HepG2 (cell line): ENCODE measurements around the gene NOL4L. TPM values are rescaled to one million over a fixed set of nuclear protein-coding genes. Genes with fewer than 3 reads are reported as not detected.
A peak's percentile ranks its signal among the peaks of the same experiment; 100 is the strongest.

Source experiments
- AKAP8 ChIP-seq: sonication (generic); formaldehyde crosslinking; IDR thresholded peaks from 2 replicates; pipeline ENCODE4 v1.5.1; 2020; ENCODE audit warnings: mild to moderate bottlenecking, missing genetic modification reagents
- FLYWCH1 ChIP-seq: sonication (generic); formaldehyde crosslinking; IDR thresholded peaks from 2 replicates; pipeline ENCODE4 v1.8.1; 2023; ENCODE audit warnings: mild to moderate bottlenecking, missing genetic modification reagents
- KDM3A ChIP-seq: IDR thresholded peaks from 2 replicates; pipeline ENCODE4 v1.6.1; 2018; ENCODE audit warnings: low read depth, missing compliant biosample characterization
- MEIS2 ChIP-seq: sonication (generic); formaldehyde crosslinking; IDR thresholded peaks from 2 replicates; pipeline ENCODE4 v1.9.0; 2021; ENCODE audit warnings: mild to moderate bottlenecking, missing genetic modification reagents
- PHF20 ChIP-seq: sonication (generic); formaldehyde crosslinking; IDR thresholded peaks from 2 replicates; pipeline ENCODE4 v1.5.0; 2020; ENCODE audit warnings: mild to moderate bottlenecking, missing genetic modification reagents
- TAF15 ChIP-seq: fragments of 200-400 bp; formaldehyde crosslinking; IDR thresholded peaks from one replicate; pipeline ENCODE4 v1.6.1; 2018; ENCODE audit warnings: mild to moderate bottlenecking, low read depth, low read length; ENCODE audit not compliant: poor library complexity, severe bottlenecking
- ZMAT3 ChIP-seq: sonication (generic); formaldehyde crosslinking; conservative IDR thresholded peaks from 2 replicates; pipeline ENCODE4 v1.7.0; 2021; ENCODE audit warnings: missing genetic modification reagents
- ZNF225 ChIP-seq: sonication (generic); formaldehyde crosslinking; IDR thresholded peaks from 2 replicates; pipeline ENCODE4 v1.4.0; 2020; ENCODE audit warnings: mild to moderate bottlenecking, missing genetic modification reagents
- ZNF282 ChIP-seq: fragments of 450-650 bp; IDR thresholded peaks from 2 replicates; pipeline ENCODE4 v1.6.1; 2018; ENCODE audit not compliant: partially characterized antibody
- ZNF558 ChIP-seq: sonication (generic); formaldehyde crosslinking; IDR thresholded peaks from 2 replicates; pipeline ENCODE4 v1.9.0; 2022; ENCODE audit warnings: mild to moderate bottlenecking, missing genetic modification reagents, borderline replicate concordance
- ZNF703 ChIP-seq: sonication (generic); formaldehyde crosslinking; IDR thresholded peaks from 2 replicates; pipeline ENCODE4 v1.5.1; 2020; ENCODE audit warnings: missing genetic modification reagents, mild to moderate bottlenecking, moderate library complexity, borderline replicate concordance
- ZNF75D ChIP-seq: sonication (generic); formaldehyde crosslinking; IDR thresholded peaks from 2 replicates; pipeline ENCODE4 v1.8.1; 2023; ENCODE audit warnings: missing genetic modification reagents, mild to moderate bottlenecking, borderline replicate concordance
- polyA plus RNA-seq, 8 experiments: library from polyadenylated mRNA; depleted of rRNA in 3 of 8; stranded (reverse) in 7 of 8; unstranded in 1 of 8; fragments of >200 nt; fragmentation: Illumina TruSeq in 4 of 8; extraction: Trizol in 4 of 8; gene quantifications; 2 replicates each; pipeline versions ENCODE4 v1.2.1 to v1.2.3, GENCODE V29; 2011 to 2016; ENCODE audit warnings: low read depth in 4 of 8, missing spikeins in 1 of 8, mixed read lengths in 1 of 8; ENCODE audit not compliant: insufficient read depth in 1 of 8
- total RNA-seq, 5 experiments: library from RNA; depleted of rRNA; stranded (reverse); fragments of >200 nt; fragmentation: Illumina TruSeq; extraction: Trizol; gene quantifications; 2 replicates each; pipeline ENCODE4 v1.2.3, GENCODE V29; 2016; ENCODE audit warnings: low read depth in 1 of 5
- TF ChIP-seq, protein P1 (sequence below): sonication (generic); formaldehyde crosslinking; IDR thresholded peaks from 2 replicates; pipeline ENCODE4 v1.8.0; 2022; ENCODE audit warnings: mild to moderate bottlenecking, missing genetic modification reagents, borderline replicate concordance
- TF ChIP-seq, protein P2 (sequence below): sonication (generic); formaldehyde crosslinking; IDR thresholded peaks from 2 replicates; pipeline ENCODE4; 2020; ENCODE audit warnings: missing genetic modification reagents, mild to moderate bottlenecking, borderline replicate concordance
- TF ChIP-seq, protein P3 (sequence below): sonication (generic); formaldehyde crosslinking; IDR thresholded peaks from 2 replicates; pipeline ENCODE4 v1.4.0; 2020; ENCODE audit warnings: missing genetic modification reagents, low read depth, mild to moderate bottlenecking, borderline replicate concordance

The NOL4L gene
- total and polyA plus RNA-seq, 2 of the 13 experiments (the other 11 are each of a cell fraction or from before 2014, with no cell fraction given): 16.6 to 35.4 TPM

DNA sequence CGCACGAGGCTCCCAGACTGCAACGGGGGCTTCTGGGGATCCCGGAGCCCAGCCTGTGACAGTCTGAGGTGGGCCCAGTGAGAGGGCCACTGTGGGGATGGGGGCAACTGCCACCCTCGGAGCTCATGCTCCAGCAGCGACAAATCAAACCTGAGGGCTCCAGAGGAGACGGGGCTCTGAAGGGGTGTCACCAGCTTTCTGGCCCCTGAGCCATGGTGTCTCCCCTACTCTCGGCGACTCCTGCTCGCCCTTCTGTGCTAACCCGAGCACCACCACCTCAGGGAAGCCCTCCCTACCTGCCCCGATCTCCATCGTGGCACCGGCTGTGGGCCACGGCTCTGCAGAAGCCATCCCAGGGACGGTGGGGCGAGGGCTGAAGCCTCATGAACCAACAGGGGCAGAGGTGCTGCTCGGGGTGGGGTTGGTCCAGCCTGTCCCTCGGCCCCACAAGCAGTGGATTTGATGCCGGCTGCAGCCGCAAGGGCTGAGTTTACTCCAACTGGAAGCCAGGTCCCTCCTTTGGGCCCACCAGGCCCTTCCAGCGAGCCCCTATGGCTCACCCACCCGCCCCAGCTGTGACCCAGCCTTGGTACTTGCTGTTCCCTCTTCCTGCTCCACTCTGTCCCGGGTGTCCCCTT is 124.3 kb downstream of the NOL4L start (continued):
- TF ChIP-seq, protein P1, sequence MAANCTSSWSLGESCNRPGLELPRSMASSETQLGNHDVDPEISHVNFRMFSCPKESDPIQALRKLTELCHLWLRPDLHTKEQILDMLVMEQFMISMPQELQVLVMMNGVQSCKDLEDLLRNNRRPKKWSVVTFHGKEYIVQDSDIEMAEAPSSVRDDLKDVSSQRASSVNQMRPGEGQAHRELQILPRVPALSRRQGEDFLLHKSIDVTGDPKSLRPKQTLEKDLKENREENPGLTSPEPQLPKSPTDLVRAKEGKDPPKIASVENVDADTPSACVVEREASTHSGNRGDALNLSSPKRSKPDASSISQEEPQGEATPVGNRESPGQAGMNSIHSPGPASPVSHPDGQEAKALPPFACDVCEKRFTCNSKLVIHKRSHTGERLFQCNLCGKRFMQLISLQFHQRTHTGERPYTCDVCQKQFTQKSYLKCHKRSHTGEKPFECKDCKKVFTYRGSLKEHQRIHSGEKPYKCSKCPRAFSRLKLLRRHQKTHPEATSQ (CRISPR knock-in tag): no peak
- no peak for TF ChIP-seq ZNF282
- TF ChIP-seq ZNF225 (CRISPR knock-in tag): peak; percentile 9; the same call in 1 of the 2 replicates
- TF ChIP-seq MEIS2 (CRISPR knock-in tag): 0 out of 2 replicates have a peak, but pooled peaks have one; percentile 26
- TF ChIP-seq ZNF703 (CRISPR knock-in tag): no peak
- TF ChIP-seq PHF20 (CRISPR knock-in tag): no peak
- TF ChIP-seq ZNF75D (CRISPR knock-in tag): no peak
- no peak for TF ChIP-seq KDM3A (CRISPR knock-in tag)
- TF ChIP-seq, protein P2, sequence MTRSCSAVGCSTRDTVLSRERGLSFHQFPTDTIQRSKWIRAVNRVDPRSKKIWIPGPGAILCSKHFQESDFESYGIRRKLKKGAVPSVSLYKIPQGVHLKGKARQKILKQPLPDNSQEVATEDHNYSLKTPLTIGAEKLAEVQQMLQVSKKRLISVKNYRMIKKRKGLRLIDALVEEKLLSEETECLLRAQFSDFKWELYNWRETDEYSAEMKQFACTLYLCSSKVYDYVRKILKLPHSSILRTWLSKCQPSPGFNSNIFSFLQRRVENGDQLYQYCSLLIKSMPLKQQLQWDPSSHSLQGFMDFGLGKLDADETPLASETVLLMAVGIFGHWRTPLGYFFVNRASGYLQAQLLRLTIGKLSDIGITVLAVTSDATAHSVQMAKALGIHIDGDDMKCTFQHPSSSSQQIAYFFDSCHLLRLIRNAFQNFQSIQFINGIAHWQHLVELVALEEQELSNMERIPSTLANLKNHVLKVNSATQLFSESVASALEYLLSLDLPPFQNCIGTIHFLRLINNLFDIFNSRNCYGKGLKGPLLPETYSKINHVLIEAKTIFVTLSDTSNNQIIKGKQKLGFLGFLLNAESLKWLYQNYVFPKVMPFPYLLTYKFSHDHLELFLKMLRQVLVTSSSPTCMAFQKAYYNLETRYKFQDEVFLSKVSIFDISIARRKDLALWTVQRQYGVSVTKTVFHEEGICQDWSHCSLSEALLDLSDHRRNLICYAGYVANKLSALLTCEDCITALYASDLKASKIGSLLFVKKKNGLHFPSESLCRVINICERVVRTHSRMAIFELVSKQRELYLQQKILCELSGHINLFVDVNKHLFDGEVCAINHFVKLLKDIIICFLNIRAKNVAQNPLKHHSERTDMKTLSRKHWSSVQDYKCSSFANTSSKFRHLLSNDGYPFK: no peak
- no peak for TF ChIP-seq ZNF558 (CRISPR knock-in tag)
- no peak for TF ChIP-seq ZMAT3 (CRISPR knock-in tag)
- TF ChIP-seq, protein P3, sequence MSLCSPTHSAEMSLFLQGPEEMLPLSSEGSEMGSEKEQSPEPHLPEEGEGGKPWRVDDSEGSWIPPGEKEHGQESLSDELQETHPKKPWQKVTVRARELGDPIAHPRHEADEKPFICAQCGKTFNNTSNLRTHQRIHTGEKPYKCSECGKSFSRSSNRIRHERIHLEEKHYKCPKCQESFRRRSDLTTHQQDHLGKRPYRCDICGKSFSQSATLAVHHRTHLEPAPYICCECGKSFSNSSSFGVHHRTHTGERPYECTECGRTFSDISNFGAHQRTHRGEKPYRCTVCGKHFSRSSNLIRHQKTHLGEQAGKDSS: 0 out of 2 replicates have a peak, but pooled peaks have one; percentile 45
- peak; percentile 20 for TF ChIP-seq TAF15
- no peak for TF ChIP-seq FLYWCH1 (CRISPR knock-in tag)
- TF ChIP-seq AKAP8 (CRISPR knock-in tag): 0 out of 2 replicates have a peak, but pooled peaks have one; percentile 49
